Uterus (tissue), 2 donors: Measurements from ENCODE around the gene ZSWIM8.

Experiments
- POLR2A ChIP-seq, 2 donors: fragments of 450-650 bp; IDR thresholded peaks; one replicate each; pipeline ENCODE4 v1.6.1; 2016; ENCODE audit warnings: antibody characterized with exemption in 2 of 2, mild to moderate bottlenecking in 1 of 2, moderate library complexity in 1 of 2
- TF ChIP-seq, protein P1 (sequence below), 4 experiments: fragments of 200-600 bp in 2 of 4; fragments of 450-650 bp in 2 of 4; sonication (generic) in 2 of 4; IDR thresholded peaks; one replicate each; pipeline ENCODE4 v1.5.1; 2016 to 2019; ENCODE audit warnings: antibody characterized with exemption in 4 of 4, mild to moderate bottlenecking in 2 of 4, moderate library complexity in 1 of 4

DNA sequence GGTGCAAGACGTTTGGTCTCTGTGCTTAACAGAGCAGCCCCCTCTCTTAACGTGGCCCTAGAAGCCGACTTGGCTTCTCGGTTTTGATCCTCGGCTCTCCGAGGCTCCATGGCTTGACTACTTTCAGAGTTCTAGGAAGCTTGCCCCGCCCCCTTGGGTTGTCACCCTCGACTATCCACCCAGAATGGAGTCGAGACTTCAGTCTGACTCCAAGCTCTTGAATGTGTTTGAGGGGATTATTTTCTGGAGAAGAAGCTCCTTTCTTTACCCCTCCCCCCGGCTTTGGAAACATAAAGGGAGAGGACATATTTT is 40.8 kb upstream of the ZSWIM8 start:
- TF ChIP-seq, protein P1, sequence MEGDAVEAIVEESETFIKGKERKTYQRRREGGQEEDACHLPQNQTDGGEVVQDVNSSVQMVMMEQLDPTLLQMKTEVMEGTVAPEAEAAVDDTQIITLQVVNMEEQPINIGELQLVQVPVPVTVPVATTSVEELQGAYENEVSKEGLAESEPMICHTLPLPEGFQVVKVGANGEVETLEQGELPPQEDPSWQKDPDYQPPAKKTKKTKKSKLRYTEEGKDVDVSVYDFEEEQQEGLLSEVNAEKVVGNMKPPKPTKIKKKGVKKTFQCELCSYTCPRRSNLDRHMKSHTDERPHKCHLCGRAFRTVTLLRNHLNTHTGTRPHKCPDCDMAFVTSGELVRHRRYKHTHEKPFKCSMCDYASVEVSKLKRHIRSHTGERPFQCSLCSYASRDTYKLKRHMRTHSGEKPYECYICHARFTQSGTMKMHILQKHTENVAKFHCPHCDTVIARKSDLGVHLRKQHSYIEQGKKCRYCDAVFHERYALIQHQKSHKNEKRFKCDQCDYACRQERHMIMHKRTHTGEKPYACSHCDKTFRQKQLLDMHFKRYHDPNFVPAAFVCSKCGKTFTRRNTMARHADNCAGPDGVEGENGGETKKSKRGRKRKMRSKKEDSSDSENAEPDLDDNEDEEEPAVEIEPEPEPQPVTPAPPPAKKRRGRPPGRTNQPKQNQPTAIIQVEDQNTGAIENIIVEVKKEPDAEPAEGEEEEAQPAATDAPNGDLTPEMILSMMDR (IDR thresholded peaks at IDR 0.05), result no peak
- no peak for TF ChIP-seq POLR2A (IDR thresholded peaks at IDR 0.05)
